Measurements from ENCODE around the gene PGGHG.
"Not testable (repeated sequence)": the region's sequence is repeated elsewhere in the genome, so short reads cannot be mapped to it uniquely, and the experiment has no call there.

PGGHG gene

GRCh38 chr11:329886-330253 lies 40.9 kb downstream of the PGGHG start:
- no peak for DNase-seq (ENCODE audit: low read depth in 2 of 2)

GRCh38 chr11:330307-330693 lies 41.4 kb downstream of the PGGHG start:
- DNase-seq (ENCODE audit: low read depth in 2 of 2), result no peak

- no peak for DNase-seq (ENCODE audit: low read depth in 2 of 2)
Observed at GRCh38 chr11:330694-331357, 41.9 kb downstream of the PGGHG start.

GRCh38 chr11:331358-332060 lies 42.6 kb downstream of the PGGHG start:
- DNase-seq (ENCODE audit: low read depth in 2 of 2), result no peak

GRCh38 chr11:332651-333480 lies 43.9 kb downstream of the PGGHG start:
- no peak for DNase-seq (ENCODE audit: low read depth in 2 of 2)

- DNase-seq (ENCODE audit: low read depth in 2 of 2), result not testable (repeated sequence)
Observed at GRCh38 chr11:333616-334263, 44.8 kb downstream of the PGGHG start.

GRCh38 chr11:334264-334994 lies 45.5 kb downstream of the PGGHG start:
- DNase-seq (ENCODE audit: low read depth in 2 of 2), result no peak

GRCh38 chr11:335779-336658 lies 47.1 kb downstream of the PGGHG start:
- no peak for DNase-seq (ENCODE audit: low read depth in 2 of 2)

- no peak for DNase-seq (ENCODE audit: low read depth in 2 of 2)
Observed at GRCh38 chr11:336659-337198, 47.8 kb downstream of the PGGHG start.

- no peak for DNase-seq (ENCODE audit: low read depth in 2 of 2)
Observed at GRCh38 chr11:337711-338110, 48.8 kb downstream of the PGGHG start.

- no peak for DNase-seq (ENCODE audit: low read depth in 2 of 2)
Observed at GRCh38 chr11:339963-340362, 51.0 kb downstream of the PGGHG start.

GRCh38 chr11:340539-341512 lies 51.9 kb downstream of the PGGHG start:
- DNase-seq (ENCODE audit: low read depth in 2 of 2), result no peak

- DNase-seq (ENCODE audit: low read depth in 2 of 2), result no peak
Observed at GRCh38 chr11:342328-342727, 53.4 kb downstream of the PGGHG start.

GRCh38 chr11:344836-345578 lies 56.1 kb downstream of the PGGHG start:
- DNase-seq (ENCODE audit: low read depth in 2 of 2), result no peak
